GM18508 (cell line): ENCODE results near the gene SLC7A14.

Source experiments
- ATAC-seq: cut with Tn5 transposase; IDR thresholded peaks from one replicate; pipeline ENCODE4 v1.9.1; 2021; ENCODE audit warnings: moderate number of reproducible peaks; ENCODE audit not compliant: insufficient read depth, unreplicated experiment

The SLC7A14 gene

DNA sequence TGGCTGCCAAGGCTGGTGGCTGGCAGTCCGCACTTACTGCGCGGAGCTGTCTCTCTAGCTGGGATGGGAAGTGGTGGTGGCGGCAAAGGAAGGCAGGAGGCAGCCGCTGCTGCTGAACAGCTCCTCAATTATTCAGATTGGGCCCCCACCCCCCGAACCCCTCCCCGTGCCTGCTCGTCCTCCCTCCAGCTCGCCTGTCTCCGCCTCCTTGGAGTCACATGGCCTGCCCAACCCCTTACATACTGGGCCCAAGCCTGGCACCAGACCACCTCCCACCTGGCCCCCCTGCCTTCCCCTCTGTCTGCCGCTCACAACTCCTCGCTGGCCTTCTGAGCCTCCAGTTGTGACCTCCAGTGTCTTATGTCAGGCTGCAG lies at the start of gene SLC7A14:
Gene SLC7A14, minus strand, starts transcription at position 139 of the 374 bp plus-strand sequence. CDS start 59,139 bp downstream, outside the sequence.
- no peak for ATAC-seq

GRCh38 chr3:170635385-170635735 lies 49.5 kb upstream of the SLC7A14 start:
- ATAC-seq, result no peak

DNA sequence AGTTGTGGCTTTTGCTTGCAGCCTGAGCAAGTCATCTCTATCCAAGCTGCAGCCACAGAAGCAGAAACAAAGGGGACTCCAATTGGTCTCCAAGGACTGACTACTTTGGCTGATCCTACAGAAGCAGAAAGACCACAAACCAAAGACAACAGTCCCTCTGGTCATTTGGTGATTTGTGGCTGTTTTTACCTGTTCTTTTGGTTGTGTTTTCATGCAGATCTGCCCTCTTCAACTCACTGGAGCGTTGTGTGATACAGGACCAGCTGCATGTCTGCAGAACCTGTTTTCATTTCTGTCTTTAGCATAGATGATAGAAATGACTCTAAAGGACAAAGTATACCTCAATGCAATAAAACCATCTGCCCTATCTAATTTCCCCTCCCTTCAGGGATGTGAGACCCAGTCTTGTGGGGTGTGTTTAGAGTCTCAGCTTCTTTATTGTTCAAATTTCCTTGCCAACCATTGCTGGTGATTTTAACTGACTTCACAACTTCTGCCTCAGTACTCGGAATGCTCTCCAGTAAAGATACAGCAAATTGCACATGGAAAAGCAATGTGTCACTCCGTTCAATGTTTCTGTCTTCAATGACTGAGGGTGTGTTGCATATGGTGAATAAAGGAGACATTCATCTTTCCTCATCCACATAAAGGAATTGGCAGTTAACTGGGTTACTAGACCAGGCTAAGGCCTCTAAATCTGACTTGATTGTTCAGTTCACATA lies 48.9 kb upstream of the SLC7A14 start:
- peak; percentile 50 for ATAC-seq

GRCh38 chr3:170633573-170633972 lies 47.7 kb upstream of the SLC7A14 start:
- ATAC-seq, result no peak

GRCh38 chr3:170632780-170633179 lies 46.9 kb upstream of the SLC7A14 start:
- peak; percentile 79 for ATAC-seq

DNA sequence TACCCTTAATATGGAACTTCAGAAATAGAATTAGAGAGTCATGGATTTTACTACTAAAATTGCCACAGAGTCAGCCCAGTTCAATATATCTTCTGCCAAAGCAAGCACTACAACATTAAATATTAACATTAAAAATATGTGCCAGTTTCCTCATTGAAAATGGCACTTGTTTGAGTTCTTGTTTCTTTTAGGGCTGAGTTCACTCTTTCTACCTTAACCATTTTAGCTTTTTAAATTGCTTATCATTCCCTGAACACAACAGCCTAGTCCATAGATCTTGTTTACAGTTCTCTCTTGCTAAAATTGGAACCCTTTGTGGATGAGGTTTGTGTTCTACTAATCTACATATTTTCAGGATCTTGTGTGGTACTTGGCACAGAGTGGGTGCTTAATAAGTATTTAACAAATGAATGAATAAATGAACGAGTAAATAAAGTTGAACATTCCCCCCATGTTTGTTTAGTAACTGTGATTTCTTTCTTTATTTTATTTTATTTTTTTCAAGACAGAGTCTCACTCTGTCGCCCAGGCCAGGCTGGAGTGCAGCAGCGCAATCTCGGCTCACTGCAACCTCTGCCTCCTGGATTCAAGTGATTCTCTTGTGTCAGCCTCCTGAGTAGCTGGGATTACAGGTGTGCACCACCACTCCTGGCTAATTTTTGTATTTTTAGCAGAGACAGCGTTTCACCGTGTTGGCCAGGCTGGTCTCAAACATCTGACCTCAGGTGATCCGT lies 46.0 kb upstream of the SLC7A14 start:
- no peak for ATAC-seq

- no peak for ATAC-seq
Measured at GRCh38 chr3:170623524-170623923, 37.6 kb upstream of the SLC7A14 start.

DNA sequence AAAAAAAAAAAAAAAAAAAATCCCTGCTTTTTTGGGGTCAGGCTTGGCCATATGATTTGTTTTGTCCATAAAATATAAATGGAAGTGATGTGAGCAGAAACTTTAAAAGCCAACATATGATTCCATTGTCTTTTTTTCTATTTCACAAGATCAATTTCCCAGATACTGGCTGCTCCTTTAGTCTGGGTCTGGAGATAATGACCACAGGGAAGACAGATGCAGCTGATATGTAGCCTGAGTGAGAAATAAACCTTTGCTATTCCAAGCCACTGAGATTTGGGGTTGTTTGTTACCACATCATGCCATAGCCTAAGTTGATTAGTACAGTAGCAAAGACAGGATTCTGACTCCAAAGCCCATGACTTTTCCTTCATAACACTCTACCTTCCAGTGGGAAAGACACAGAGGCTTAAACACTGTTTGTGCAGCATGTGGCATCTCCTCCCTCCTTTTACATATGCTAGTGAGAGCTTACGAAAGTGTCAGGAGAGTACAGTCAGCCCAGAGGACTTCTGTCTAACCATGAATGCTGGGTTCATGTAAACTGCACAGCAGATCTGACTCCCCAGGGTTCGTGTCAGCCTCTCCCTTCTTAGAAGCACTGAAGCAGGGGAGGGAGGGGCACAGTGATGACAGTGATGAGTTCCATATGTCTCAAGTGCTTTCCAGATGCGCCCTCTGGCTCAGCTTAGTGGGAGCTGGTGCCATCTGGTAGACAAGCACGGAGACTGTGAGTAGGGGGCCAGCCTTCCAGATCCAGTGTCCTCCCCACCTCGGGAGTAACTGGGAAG lies 36.7 kb upstream of the SLC7A14 start:
- ATAC-seq, result no peak

GRCh38 chr3:170621256-170621655 lies 35.4 kb upstream of the SLC7A14 start:
- no peak for ATAC-seq

DNA sequence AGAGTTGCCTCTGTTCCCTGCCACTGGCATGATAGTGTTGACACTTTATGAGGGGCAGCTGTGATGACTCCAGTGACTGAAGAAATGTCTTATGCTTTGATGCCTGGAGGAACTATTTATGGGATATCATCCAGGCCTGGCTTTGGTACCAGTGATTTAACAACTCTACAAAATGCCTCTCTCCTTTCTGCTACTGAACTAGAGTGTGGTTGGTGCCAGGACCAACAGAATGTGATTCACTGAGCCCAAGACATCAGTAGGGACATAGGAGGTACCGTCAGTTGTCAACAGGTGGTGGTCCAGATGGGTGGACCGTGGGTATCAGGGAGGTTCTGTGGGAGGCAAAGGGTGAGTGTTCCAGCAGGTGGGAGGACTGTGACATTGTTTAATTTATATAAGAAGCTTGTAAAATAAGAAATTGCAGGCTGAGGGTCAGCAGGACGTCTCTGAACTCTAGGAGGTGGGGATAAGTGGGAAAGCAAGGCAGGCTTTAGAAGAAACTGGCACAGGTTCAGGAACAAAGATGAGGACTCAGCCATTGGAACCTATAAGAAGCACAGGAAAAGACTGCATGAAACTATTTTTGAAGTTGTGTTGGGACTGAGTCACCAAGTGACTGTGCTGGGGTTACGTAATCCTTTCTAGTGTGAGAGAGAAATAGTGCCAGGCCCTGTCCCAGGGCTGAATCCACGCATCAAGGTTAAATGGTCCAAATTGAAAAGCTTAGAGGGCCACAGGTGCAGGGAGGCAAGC lies 28.5 kb upstream of the SLC7A14 start:
- ATAC-seq, result no peak

DNA sequence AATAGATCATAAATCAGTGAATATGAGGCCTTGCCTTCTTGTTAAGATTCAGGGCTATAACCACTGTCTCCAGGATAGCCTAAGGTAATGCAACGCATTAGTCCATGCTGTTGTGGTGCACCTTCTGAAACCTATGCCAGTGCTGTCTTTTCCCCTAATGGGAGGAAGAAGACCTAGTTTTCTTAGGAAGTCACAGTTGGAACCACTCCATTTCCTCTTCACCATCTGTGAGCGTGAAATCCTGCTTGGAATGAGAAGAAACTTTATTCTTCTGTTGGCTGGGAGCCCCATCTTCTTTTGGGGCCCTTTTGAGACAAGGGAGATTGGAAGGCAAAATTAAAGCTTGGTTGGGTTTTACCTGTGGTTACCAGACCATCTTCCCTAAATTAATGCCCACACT lies 25.9 kb upstream of the SLC7A14 start:
- no peak for ATAC-seq

DNA sequence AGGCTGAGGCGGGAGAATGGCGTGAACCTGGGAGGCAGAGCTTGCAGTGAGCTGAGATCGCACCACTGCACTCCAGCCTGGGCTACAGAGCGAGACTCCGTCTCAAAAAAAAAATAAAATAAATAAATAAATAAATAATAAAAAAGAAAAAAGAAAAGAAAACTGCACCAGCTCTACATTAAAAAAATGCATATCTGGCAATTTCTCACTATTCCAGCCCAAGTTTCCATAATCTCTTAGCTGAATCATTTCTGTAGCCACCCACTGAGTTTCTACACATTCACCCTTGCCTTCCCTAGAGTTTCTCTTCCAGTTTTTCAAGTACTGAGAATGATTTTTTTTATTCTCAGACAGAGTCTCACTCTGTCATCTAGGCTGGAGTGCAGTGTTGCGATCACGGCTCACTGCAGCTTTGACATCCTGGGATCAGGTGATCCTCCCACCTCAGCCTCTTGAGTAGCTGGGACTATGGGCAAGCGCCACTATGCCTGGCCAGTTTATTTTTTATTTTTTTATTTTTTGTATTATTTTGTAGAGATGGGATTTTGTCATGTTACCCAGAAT lies 24.5 kb upstream of the SLC7A14 start:
- ATAC-seq, result no peak

- no peak for ATAC-seq
Measured at GRCh38 chr3:170608475-170608874, 22.6 kb upstream of the SLC7A14 start.

DNA sequence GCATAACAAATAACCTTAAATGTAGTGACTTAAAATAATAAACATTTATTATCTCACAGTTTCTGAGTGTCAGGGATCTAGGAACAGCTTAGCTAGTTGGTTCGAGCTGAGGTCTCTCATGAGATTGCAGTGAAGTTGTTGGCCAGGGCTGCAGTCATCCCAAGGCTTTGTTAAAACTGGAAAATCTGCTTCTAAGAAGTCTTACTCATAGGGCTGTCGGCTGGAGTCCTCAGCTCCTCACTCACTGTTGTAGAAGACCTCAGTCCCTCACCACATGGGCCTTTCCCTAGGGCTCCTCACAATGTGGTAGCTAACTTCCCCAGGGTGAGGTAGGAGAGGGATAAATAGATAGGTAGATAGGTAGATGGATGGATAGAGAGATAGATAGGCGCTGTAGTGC lies 20.8 kb upstream of the SLC7A14 start:
- ATAC-seq, result no peak

GRCh38 chr3:170605490-170605889 lies 19.6 kb upstream of the SLC7A14 start:
- ATAC-seq, result no peak

DNA sequence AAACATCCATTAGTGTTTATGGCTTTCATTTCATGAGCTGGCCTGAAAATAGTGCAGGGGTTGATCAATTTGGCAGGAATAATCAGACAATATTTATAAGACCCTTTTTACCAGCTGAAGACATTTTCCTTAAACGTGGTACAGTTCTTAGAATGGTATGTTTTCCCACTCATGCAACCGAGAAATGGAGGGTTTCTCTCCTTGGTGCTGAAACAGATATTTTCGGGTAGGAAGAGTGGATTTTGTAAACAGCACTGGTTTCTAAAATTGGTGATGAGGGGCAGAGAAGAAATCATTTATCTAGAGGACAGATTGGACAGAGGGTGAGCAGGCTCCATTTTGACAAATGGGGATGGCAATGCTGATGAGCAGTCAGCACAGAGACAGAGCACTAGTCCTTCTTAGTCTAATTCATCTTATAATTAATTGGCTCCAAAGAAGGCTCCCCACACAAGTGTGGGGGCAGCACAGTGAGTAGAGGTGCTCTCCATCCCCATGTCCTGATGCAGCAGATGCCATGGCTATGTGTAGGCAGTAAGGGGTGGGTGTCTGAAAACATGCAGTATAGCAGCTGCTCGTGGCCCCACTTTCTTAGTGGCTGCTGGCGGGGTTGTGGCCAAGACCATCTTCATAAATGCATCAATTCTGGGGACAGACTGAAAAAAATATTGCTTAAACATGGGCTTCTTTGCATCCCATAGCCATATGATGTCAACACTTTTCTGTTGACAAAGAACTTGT lies 18.1 kb upstream of the SLC7A14 start:
- ATAC-seq, result no peak

DNA sequence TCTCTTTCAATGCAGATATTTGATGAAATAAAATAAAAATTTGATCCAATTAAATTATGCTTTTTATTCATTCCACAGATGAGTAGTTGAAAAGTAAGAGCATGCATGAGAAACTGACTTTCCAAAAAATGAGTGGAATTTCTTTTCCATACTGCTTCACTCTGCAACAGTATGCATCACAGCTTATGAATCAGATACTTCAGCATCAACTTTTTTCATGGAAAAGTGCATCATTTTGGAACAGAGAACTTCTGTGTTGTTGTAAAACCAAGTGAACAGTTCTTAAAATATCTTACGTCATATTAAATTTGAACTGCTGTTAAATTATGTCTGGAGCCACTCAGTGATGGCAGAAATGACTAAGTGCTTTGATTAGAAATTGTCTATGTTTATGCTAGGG lies 16.7 kb upstream of the SLC7A14 start:
- ATAC-seq, result no peak

DNA sequence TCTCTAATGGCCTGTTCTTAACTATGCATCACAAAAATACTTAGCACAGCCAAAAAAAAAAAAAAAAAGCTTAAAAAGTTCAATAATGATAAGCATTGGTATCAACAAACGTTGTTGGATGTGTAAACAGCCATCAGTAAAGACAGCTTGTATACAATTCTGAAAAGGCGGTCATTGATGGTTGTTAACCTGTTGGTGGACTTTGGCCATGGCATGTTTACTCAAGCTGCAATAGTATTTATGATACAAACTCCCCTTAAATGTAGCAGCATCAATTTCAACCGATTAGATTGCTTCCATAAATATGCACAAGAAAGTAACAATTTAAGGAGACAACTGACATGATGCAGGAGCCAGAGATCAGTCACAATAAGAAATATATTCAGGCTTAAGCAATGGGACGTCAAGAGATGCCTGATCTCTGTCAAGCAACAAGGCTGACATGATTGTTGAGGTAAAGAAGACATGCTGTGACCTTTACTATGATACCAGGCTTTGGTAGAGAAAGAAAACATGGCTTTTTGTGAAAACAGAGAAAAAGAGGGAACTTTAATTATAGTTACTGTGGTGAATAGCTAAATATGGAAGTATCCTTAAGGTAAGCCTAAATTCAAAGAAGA lies 14.2 kb upstream of the SLC7A14 start:
- no peak for ATAC-seq

DNA sequence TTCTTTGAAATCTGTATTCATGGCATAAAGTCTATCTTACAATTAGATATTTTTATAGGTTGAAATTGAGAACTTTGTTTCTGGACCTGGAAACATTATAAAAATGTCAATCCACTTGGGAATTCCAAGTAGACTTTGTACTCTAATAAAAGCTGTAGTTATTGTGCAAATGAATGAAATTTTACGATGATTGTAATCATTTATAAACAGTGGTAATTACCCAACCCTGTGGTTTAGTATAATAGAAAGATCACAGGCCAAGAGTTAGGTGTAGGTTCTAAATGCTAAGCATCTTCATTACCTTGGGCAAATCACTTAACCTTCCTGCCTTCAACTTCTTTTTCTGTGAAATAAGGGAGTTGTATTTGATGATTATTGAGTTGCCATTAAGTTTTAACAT lies 13.2 kb upstream of the SLC7A14 start:
- no peak for ATAC-seq
